ENCODE measurements around the gene UBE2QL1. TPM values are rescaled to one million over a fixed set of nuclear protein-coding genes. Genes with fewer than 3 reads are reported as not detected.

The UBE2QL1 gene
- total RNA-seq, 1 donor from 2014 or later = 4.4 TPM

- no peaks in the 10 kb centered on the region for H3K9me3 Mint-ChIP-seq
- no peak for DNase-seq (ENCODE audit: low spot score in 2 of 2, unreplicated experiment in 2 of 2)
- no peak overlapping the region for H3K27ac Mint-ChIP-seq
- peaks cover 37% of the 10 kb centered on the region for H3K27me3 Mint-ChIP-seq (ENCODE audit: low read depth)
- no peaks in the 10 kb centered on the region for H3K36me3 Mint-ChIP-seq
- no peak for TF ChIP-seq CTCF (IDR thresholded peaks at IDR 0.05; ENCODE audit: unreplicated experiment)
- H3K4me1 Mint-ChIP-seq = peaks cover 14% of the 10 kb centered on the region
- H3K4me3 Mint-ChIP-seq = no peak overlapping the region
Measured at GRCh38 chr5:6473284-6473683, 24.6 kb downstream of the UBE2QL1 start.

- Mint-ChIP-seq H3K4me1 (peaks cover 14% of the 10 kb centered on the region), H3K36me3 (no peaks in the 10 kb centered on the region), H3K4me3 (peak overlapping the region; percentile 15), H3K9me3 (no peaks in the 10 kb centered on the region), H3K27ac (peak overlapping the region; percentile 75), H3K27me3 (ENCODE audit: low read depth) (peaks cover 24% of the 10 kb centered on the region)
- no peak for TF ChIP-seq CTCF (IDR thresholded peaks at IDR 0.05; ENCODE audit: unreplicated experiment)
- no peak for DNase-seq (ENCODE audit: low spot score in 2 of 2, unreplicated experiment in 2 of 2)
Measured at GRCh38 chr5:6475626-6476312, 27.1 kb downstream of the UBE2QL1 start.

GRCh38 chr5:6476313-6476661 is 27.6 kb downstream of the UBE2QL1 start:
- H3K27me3 Mint-ChIP-seq (ENCODE audit: low read depth) = peaks cover 24% of the 10 kb centered on the region
- H3K36me3 Mint-ChIP-seq = peaks cover 3% of the 10 kb centered on the region
- H3K4me3 Mint-ChIP-seq = no peak overlapping the region
- no peak for TF ChIP-seq CTCF (IDR thresholded peaks at IDR 0.05; ENCODE audit: unreplicated experiment)
- H3K4me1 Mint-ChIP-seq = peaks cover 14% of the 10 kb centered on the region
- H3K9me3 Mint-ChIP-seq = no peaks in the 10 kb centered on the region
- H3K27ac Mint-ChIP-seq = no peak overlapping the region
- no peak for DNase-seq (ENCODE audit: low spot score in 2 of 2, unreplicated experiment in 2 of 2)

GRCh38 chr5:6478793-6479192 is 30.1 kb downstream of the UBE2QL1 start:
- Mint-ChIP-seq H3K27ac (no peak overlapping the region), H3K27me3 (ENCODE audit: low read depth) (peaks cover 15% of the 10 kb centered on the region), H3K9me3 (no peaks in the 10 kb centered on the region), H3K4me3 (no peak overlapping the region), H3K4me1 (peaks cover 8% of the 10 kb centered on the region), H3K36me3 (peaks cover 3% of the 10 kb centered on the region)
- no peak for TF ChIP-seq CTCF (IDR thresholded peaks at IDR 0.05; ENCODE audit: unreplicated experiment)
- no peak for DNase-seq (ENCODE audit: low spot score in 2 of 2, unreplicated experiment in 2 of 2)

GRCh38 chr5:6480133-6481051 is 31.7 kb downstream of the UBE2QL1 start:
- Mint-ChIP-seq H3K27ac (no peak overlapping the region), H3K27me3 (ENCODE audit: low read depth) (peaks cover 10% of the 10 kb centered on the region)
- DNase-seq (ENCODE audit: low spot score in 2 of 2, unreplicated experiment in 2 of 2) = no peak

More at GRCh38 chr5:6480133-6481051, 31.7 kb downstream of the UBE2QL1 start:
- Mint-ChIP-seq H3K4me3 (no peak overlapping the region), H3K36me3 (peaks cover 3% of the 10 kb centered on the region), H3K9me3 (no peaks in the 10 kb centered on the region), H3K4me1 (peaks cover 6% of the 10 kb centered on the region)
- no peak for TF ChIP-seq CTCF (IDR thresholded peaks at IDR 0.05; ENCODE audit: unreplicated experiment)
